Choroid plexus epithelial cell (primary cell): ENCODE measurements around the gene BRF1.

Experiments used
- DNase-seq: peaks from one replicate; pipeline ENCODE4 v3.0.0-alpha.2; 2010; ENCODE audit warnings: low read depth
- H3K4me3 ChIP-seq: 2 replicates; pipeline ENCODE4 v1.5.1; 2011; ENCODE audit warnings: low read depth, mild to moderate bottlenecking, control low read depth, low read length, moderate library complexity
- CTCF ChIP-seq: conservative IDR thresholded peaks from 2 replicates; pipeline ENCODE4 v1.5.1; 2011; ENCODE audit warnings: low read depth, mild to moderate bottlenecking, control low read depth, inconsistent platforms, low read length, moderate library complexity

BRF1 gene

DNA sequence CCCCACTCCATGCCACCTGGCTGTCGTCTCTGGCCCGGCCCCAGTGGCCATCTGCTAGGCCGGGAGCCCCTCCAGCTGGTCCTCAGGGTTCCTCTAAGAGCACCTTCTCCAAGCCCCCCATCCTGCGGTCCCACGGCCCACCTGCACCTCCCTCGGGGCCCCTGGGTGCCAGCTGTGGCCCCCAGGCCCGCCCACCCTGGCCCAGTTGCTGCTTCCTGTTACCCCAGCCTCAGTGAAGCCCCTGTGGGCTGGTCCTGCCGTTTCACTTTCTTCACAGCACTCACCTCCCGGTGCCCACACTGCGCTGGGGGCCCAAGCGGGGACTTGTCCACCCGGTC is 92.1 kb downstream of the BRF1 start:
- no peak for DNase-seq
- TF ChIP-seq CTCF: no peak
- no peak overlapping the region for H3K4me3 ChIP-seq

- DNase-seq: no peak
- H3K4me3 ChIP-seq: no peak overlapping the region
- no peak for TF ChIP-seq CTCF
Observed at GRCh38 chr14:105207996-105208737, 92.6 kb downstream of the BRF1 start.

GRCh38 chr14:105207460-105207901 is 93.3 kb downstream of the BRF1 start:
- no peak overlapping the region for H3K4me3 ChIP-seq
- DNase-seq: no peak
- peak; percentile 27 for TF ChIP-seq CTCF

- no peak overlapping the region for H3K4me3 ChIP-seq
- no peak for DNase-seq
- TF ChIP-seq CTCF: no peak
Observed at GRCh38 chr14:105206873-105207272, 93.9 kb downstream of the BRF1 start.

- DNase-seq: no peak
- no peak overlapping the region for H3K4me3 ChIP-seq
- no peak for TF ChIP-seq CTCF
Observed at GRCh38 chr14:105205673-105206208, 95.1 kb downstream of the BRF1 start.

DNA sequence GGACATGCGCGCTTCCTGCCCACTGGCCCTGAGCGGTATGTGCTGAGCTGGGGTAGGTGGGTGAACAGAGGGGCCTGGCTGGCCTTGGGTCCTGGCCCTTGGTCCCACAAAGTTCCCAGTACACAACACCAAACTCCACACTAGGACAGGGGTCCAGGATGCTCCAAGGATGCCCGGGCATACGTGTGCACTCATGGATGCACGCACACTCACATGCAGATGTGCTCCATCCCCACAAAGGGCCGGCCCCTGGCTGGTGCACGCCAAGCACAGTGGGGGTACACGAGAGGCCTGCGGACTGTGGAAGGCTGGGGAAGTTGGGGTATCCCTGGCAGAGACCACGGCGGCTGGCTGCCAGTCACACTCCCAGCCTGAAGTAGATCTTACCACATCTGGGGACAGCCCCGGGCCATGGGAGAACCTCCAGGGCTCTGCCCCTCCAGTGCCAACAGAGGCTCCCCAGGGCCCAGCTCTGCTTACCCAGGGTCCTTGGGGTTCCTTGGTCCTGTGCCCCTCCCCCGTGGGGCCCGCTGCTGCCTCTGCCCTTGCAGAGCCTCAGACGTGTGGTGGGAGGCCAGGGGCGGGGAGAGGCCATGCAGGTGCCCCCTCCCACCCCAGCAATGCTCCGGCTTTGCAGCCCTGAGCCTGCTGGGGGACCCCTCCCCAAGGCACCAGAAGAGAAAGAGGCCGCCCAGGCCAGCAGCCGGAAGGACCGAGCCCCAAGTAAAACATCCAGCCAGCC is 95.7 kb downstream of the BRF1 start:
- TF ChIP-seq CTCF: no peak
- DNase-seq: no peak
- H3K4me3 ChIP-seq: no peak overlapping the region
